HG03442 (cell line): Measurements from ENCODE around the gene GNPTG.

Experiments
- ATAC-seq: cut with Tn5 transposase; IDR thresholded peaks from one replicate; pipeline ENCODE4 v1.9.1; 2021; ENCODE audit warnings: mild to moderate bottlenecking, moderate library complexity; ENCODE audit not compliant: unreplicated experiment

The GNPTG gene

GRCh38 chr16:1346422-1347285 lies 5.1 kb upstream of the GNPTG start:
- ATAC-seq = no peak

GRCh38 chr16:1347286-1347855 lies 4.4 kb upstream of the GNPTG start:
- ATAC-seq = no peak

DNA sequence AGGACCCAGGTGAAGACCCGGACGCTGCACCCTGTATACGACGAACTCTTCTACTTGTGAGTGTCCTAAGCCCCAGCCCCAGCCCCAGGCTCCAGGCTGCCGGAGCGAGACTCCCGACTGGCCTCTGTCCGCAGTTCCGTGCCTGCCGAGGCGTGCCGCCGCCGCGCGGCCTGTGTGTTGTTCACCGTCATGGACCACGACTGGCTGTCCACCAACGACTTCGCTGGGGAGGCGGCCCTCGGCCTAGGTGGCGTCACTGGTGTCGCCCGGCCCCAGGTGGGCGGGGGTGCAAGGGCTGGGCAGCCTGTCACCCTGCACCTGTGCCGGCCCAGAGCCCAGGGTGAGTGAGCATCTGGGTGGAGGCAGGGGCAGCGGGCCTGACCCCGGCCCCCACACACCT lies 3.8 kb upstream of the GNPTG start:
- no peak for ATAC-seq

DNA sequence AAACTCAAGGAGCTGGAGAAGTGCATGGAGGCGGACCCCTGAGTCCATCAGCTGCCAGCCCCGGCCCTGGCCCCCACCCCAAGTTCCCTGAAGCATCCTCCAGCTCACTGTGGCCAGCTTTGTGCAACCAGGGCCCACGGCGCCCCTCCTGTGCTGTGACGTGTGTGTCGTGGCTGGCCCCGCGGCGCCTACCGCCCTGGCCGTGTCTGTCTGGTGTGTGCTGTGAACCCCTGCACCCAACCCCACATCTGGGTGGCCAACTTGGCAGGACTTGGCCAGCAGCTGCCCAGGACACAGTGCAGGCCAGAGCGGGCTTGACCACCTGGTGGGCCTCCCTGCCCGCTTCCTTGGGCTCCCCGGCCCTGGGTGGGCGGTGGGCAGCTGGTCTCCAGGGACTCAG lies 3.3 kb upstream of the GNPTG start:
- ATAC-seq = no peak

GRCh38 chr16:1348926-1349325 lies 2.8 kb upstream of the GNPTG start:
- no peak for ATAC-seq

DNA sequence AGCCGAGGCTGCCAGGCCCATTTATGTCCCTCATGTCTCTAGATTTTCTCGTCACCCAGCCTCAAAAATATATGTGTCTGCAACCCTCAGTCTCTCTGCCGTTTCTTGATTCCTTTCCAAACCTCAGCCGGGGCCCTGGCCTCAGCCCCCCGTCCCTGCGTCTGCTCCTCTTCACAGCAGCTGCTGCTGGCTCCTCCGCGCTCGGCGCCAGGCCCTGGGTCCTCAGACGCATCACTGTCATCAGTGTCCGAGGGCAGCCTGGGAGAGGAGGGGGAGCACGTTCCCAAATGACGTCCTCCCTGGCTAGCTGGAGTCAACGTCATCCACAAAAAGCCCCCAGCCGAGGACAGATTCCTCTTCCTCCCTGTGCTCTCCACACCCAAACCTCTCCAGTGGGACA lies 2.4 kb upstream of the GNPTG start:
- ATAC-seq = no peak

DNA sequence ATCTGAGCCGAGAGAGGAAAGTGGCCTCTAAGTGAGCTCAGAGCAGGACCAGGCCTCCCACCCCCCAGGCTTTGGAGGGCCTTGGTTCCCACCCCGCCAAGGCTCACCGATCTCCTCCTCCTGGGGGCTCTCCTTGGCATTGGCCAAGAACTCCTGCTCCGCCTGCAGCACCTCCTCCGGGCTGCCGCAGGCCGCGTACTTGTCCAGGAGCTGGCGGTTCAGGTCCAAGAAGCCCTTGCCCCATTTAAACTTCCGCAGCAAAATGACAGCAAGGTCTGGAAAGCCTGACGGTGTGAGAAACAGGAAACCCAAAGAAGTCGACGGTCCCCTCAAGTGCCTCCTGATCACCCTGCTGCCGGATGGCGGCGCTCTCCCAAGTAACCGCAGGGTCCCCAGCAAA lies 1.8 kb upstream of the GNPTG start:
- ATAC-seq = no peak

DNA sequence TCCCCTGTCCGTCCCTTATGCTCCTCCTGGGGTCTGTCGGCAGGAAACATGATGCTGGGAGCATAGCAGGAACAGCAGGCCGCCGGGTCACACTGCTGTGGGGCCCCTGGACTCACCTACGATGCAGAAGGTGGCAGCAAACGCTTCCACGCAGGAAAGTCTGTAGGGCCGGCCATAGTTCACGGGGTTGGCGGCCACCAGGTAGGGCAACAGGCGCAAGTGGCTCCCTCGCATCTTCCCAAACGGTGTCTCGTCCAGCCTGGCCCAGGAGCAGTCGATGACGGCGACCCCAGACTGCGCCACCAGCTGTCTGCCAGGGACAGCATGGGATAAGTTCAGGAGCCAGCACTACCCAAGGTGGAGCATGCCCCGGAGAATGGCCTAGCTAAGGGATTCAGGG lies 1.0 kb upstream of the GNPTG start:
- no peak for ATAC-seq

- ATAC-seq = no peak
Observed at GRCh38 chr16:1351215-1351581, 533 bp upstream of the GNPTG start.

DNA sequence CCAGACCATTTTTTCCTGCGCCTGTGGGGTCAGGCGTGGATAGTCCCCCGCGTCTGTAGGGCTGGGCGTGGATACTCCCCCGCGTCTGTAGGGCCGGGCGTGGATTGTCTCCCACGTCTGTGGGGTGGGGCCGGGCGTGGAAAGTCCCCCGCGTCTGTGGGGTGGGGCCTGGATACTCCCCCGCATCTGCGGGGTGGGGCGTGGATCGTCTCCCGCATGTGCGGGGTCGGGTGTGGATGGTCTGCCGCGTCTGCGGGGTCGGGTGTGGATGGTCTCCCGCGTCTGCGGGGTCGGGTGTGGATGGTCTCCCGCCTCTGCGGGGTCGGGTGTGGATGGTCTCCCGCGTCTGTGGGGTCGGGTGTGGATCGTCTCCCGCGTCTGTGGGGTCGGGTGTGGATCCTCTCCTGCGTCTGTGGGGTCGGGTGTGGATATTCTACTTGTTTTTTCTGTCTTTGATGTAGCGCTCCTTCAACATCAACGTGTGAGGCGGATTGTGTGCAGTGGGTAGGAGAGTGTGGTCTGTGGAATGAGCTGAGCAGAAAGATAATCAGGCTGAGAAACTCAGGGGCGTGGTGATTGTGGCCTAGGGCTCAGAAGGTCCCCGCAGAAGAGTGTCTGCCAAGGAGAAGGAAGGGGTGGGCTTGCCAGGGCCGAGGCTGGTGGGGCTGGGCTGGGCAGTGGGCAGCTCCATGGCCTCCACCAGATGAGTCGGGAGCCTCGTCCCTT lies 3.2 kb downstream of the GNPTG start:
- ATAC-seq = no peak

GRCh38 chr16:1355591-1355990 lies 3.9 kb downstream of the GNPTG start:
- no peak for ATAC-seq

DNA sequence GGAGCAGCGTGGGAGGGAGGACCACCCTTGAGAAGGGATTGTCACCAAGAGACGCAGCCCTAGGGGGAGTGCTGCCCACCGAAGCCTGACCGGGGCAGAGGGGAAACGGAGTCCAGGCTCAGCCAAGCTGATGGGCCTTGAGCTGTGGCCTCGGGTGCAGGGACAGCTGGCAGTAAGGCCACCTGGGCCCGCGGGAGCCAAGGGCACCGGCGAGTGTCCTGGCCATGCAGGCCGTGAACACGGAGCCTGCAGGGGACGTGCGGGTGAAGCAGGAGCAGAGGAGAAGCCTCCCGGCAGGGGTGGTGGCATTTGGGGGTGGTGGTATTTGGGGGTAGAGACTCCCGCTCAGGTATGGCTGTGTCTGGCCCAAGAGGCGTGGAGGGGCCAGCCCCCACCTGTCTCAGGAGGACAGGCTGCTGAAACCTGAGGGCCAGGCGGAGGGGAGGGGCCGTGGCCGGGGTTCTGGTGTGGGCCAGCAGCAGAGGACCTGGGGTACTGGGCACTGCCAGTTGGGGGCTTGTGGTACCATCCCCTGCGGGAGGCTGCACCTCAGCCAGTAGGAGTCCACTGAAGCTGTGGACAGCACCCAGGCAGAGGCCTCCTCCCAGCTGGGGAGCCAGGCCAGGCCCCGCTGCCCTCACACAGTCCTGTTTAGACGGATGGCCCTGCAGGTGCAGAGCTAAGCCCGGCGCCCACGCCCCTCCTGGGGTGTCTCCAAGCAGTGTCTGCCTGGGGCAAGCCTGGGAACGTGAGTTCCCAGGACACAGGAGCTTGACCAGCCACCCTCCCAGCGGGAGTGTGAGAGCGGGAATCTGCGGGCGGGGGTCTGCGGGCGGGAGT lies 4.5 kb downstream of the GNPTG start:
- ATAC-seq = no peak

GRCh38 chr16:1357906-1358566 lies 6.3 kb downstream of the GNPTG start:
- no peak for ATAC-seq

- no peak for ATAC-seq
Observed at GRCh38 chr16:1361685-1362360, 10.1 kb downstream of the GNPTG start.

GRCh38 chr16:1362807-1363206 lies 11.1 kb downstream of the GNPTG start:
- ATAC-seq = no peak

GRCh38 chr16:1363501-1364041 lies 11.8 kb downstream of the GNPTG start:
- ATAC-seq = no peak

DNA sequence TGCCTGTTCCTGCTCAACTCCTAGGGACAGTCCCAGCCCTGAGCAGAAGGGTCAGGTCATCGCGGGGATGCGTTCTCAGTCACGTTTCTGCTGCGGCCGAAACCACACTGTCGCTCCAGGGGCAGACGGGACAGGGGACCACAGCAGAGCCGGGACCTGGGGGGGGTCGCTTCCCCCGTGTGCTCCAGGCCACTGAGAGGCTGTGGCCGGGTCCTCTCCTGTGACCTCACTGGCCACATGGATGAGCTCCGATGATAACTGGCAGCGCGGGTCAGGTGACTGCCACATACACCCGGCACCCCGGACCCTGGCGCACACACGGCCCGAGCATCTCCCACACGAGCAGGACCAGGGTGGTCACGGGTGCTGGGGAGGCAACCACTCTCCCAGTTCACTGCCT lies 12.8 kb downstream of the GNPTG start:
- no peak for ATAC-seq

- no peak for ATAC-seq
Observed at GRCh38 chr16:1366060-1366711, 14.5 kb downstream of the GNPTG start.

DNA sequence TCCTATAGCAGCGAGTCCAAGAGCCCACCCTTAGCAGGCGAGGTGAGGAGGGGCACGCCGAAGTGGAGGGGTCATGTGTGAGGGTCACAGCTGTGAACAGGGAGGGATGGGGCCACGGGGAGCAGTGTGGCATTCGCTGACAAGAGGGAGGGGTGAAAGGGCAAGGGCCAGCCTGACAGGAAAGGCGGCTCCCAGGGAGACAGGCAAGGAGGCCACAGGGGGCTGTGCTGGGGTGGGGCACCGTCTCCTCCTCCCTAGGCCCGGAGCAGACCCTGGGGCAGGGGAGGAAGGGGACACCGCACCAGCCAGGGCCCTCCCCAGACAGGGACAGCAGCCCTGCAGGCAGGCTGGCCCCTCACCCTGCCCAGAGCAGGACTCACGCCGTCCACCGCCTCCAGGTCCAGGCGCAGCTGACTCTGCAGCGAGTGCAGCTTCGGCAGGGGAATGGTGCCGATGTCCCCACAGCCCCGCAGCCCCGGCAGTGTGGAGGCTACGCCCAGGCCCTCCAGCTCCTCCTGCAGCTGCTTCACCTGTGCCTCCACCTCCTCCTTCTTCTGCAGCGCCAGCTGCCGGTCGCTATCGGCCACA lies 15.1 kb downstream of the GNPTG start:
- no peak for ATAC-seq
